GM12878 (cell line): ENCODE data around the gene STX19. TPM values are rescaled to one million over a fixed set of nuclear protein-coding genes. Genes with fewer than 3 reads are reported as not detected.
A peak's percentile ranks its signal among the peaks of the same experiment; 100 is the strongest.

Source experiments
- ATAC-seq: fragments of 200-7000 bp; cut with Tn5 transposase; 3 replicates; pipeline ENCODE4 v1.9.1; 2020; ENCODE audit warnings: mild to moderate bottlenecking, moderate library complexity
- BruUV-seq: library from RNA; stranded (reverse); fragments of 400-500 nt; replicated peaks from 2 replicates; lab custom pipeline; 2021; lab: Mats Ljungman, UMichigan
- CTCF ChIA-PET: fragments of 300-600 bp; sonication (Branson Sonifier 250); formaldehyde crosslinking; extraction: SDS; loops from one replicate; lab custom pipeline; 2021; ENCODE audit warnings: inconsistent platforms; lab: Yijun Ruan, JAX
- POLR2A ChIA-PET: fragments of 350-600 bp; formaldehyde crosslinking; extraction: SDS; loops from one replicate; lab custom pipeline; 2021; ENCODE audit warnings: inconsistent platforms; lab: Charles Lee
- RAD21 ChIA-PET: fragments of 300-600 bp; sonication (Branson Sonifier 250); formaldehyde crosslinking; loops from one replicate; lab custom pipeline; 2023; ENCODE audit warnings: antibody characterized with exemption; ENCODE audit not compliant: unreplicated experiment; lab: Charles Lee
- SMC1A ChIA-PET: fragments of 300-600 bp; sonication (Branson Sonifier 250); formaldehyde crosslinking; loops from one replicate; lab custom pipeline; 2023; ENCODE audit not compliant: unreplicated experiment, uncharacterized antibody; lab: Charles Lee
- DNase-seq: peaks from one replicate; pipeline ENCODE4 v3.0.0-alpha.2; 2011; ENCODE audit warnings: low read depth, low spot score
- FAIRE-seq: peaks from 3 replicates; lab custom pipeline; 2011; peaks lifted over from hg19 to GRCh38; lab: Jason Lieb, UNC
- H2AFZ ChIP-seq: 2 replicates; pipeline ENCODE4 v1.6.0; 2011; ENCODE audit warnings: low read depth, low read length, control low read depth; ENCODE audit not compliant: control insufficient read depth
- H3K27ac ChIP-seq: 2 replicates; pipeline ENCODE4 v1.5.1; 2011; ENCODE audit warnings: control low read depth; ENCODE audit not compliant: control insufficient read depth, insufficient read depth
- H3K27me3 ChIP-seq, 2 experiments: replicated peaks in 1 of 2; 2 replicates each; pipeline versions ENCODE4 v1.6.0 to v1.6.1; 2011; ENCODE audit warnings: low read length in 1 of 2; ENCODE audit not compliant: control insufficient read depth in 2 of 2, insufficient read depth in 2 of 2
- H3K36me3 ChIP-seq, 2 experiments: 2 replicates each; pipeline ENCODE4 v1.5.1; 2011; ENCODE audit warnings: low read length in 1 of 2; ENCODE audit not compliant: control insufficient read depth in 2 of 2, insufficient read depth in 2 of 2
- H3K4me1 ChIP-seq: 2 replicates; pipeline ENCODE4 v1.6.1; 2011; ENCODE audit warnings: mild to moderate bottlenecking, low read length, moderate library complexity, mixed read lengths; ENCODE audit not compliant: control insufficient read depth, insufficient read depth
- H3K4me2 ChIP-seq: 2 replicates; pipeline ENCODE4 v1.6.0; 2011; ENCODE audit warnings: control low read depth; ENCODE audit not compliant: control insufficient read depth, insufficient read depth
- H3K4me3 ChIP-seq: fragments of 200-600 bp; sonication (generic); 2 replicates; pipeline ENCODE4 v1.5.1; 2016
- H3K79me2 ChIP-seq: 2 replicates; pipeline ENCODE4 v1.6.0; 2011; ENCODE audit warnings: low read length; ENCODE audit not compliant: control insufficient read depth, insufficient read depth
- H3K9ac ChIP-seq: 2 replicates; pipeline ENCODE4 v1.8.0; 2011; ENCODE audit warnings: low read length, control low read depth, mixed read lengths; ENCODE audit not compliant: control insufficient read depth, insufficient read depth
- H3K9me3 ChIP-seq: replicated peaks from 3 replicates; pipeline ENCODE4 v1.5.1; 2011; ENCODE audit warnings: mild to moderate bottlenecking, low read length; ENCODE audit not compliant: control insufficient read depth, insufficient read depth
- H4K20me1 ChIP-seq: 2 replicates; pipeline ENCODE4 v1.6.0; 2011; ENCODE audit not compliant: control insufficient read depth, insufficient read depth
- CBX3 ChIP-seq: fragments of 200-600 bp; sonication (generic); IDR thresholded peaks from 2 replicates; pipeline ENCODE4 v1.6.1; 2016; ENCODE audit warnings: low read depth, borderline replicate concordance
- IRF4 ChIP-seq: IDR thresholded peaks from 2 replicates; pipeline ENCODE4 v1.6.1; 2011; ENCODE audit warnings: low read depth, low read length
- KDM1A ChIP-seq: fragments of 200-600 bp; sonication (generic); IDR thresholded peaks from 2 replicates; pipeline ENCODE4 v1.6.1; 2016; ENCODE audit warnings: borderline replicate concordance
- RAD21 ChIP-seq: IDR thresholded peaks from 2 replicates; pipeline ENCODE4 v1.6.1; 2011; ENCODE audit warnings: mild to moderate bottlenecking, low read depth, low read length, moderate library complexity; ENCODE audit not compliant: insufficient read depth
- RELB ChIP-seq: fragments of 450-650 bp; IDR thresholded peaks from 2 replicates; pipeline ENCODE4 v1.6.1; 2017; ENCODE audit warnings: low read depth, mild to moderate bottlenecking, moderate library complexity
- RUNX3 ChIP-seq: IDR thresholded peaks from 2 replicates; pipeline ENCODE4 v1.6.1; 2012; ENCODE audit warnings: low read length, inconsistent platforms
- SIN3A ChIP-seq: IDR thresholded peaks from 2 replicates; pipeline ENCODE4 v1.6.1; 2012; ENCODE audit warnings: low read depth, low read length, improper control_type of control experiment
- SKIL ChIP-seq: fragments of 450-650 bp; IDR thresholded peaks from 2 replicates; pipeline ENCODE4 v1.6.1; 2017; ENCODE audit warnings: mild to moderate bottlenecking, low read depth, inconsistent platforms; ENCODE audit not compliant: poor library complexity, severe bottlenecking
- SMAD1 ChIP-seq: fragments of 450-650 bp; IDR thresholded peaks from 2 replicates; pipeline ENCODE4 v1.6.1; 2018; ENCODE audit warnings: mild to moderate bottlenecking, low read depth; ENCODE audit not compliant: partially characterized antibody
- SMARCA5 ChIP-seq: fragments of 450-650 bp; IDR thresholded peaks from 2 replicates; pipeline ENCODE4 v1.6.1; 2017; ENCODE audit warnings: mild to moderate bottlenecking
- SMC3 ChIP-seq: IDR thresholded peaks from 2 replicates; pipeline ENCODE4 v1.6.1; 2011; ENCODE audit warnings: low read length, improper control_type of control experiment, borderline replicate concordance
- YY1 ChIP-seq: IDR thresholded peaks from 2 replicates; pipeline ENCODE4 v1.6.1; 2011; ENCODE audit warnings: low read depth, mild to moderate bottlenecking, low read length
- ZBTB33 ChIP-seq: fragments of 450-650 bp; IDR thresholded peaks from 2 replicates; pipeline ENCODE4 v1.6.1; 2017; ENCODE audit warnings: mild to moderate bottlenecking
- ZNF622 ChIP-seq: fragments of 450-650 bp; IDR thresholded peaks from 2 replicates; pipeline ENCODE4 v1.6.1; 2017; ENCODE audit warnings: mild to moderate bottlenecking, inconsistent platforms
- WGBS: methylation state at CpG from one replicate; pipeline ENCODE4 v1.1.6; 2016; ENCODE audit warnings: low lambda C conversion rate; ENCODE audit not compliant: insufficient replicate concordance, insufficient coverage; ENCODE audit errors: missing lambda C conversion rate; 5-methylcytosine and 5-hydroxymethylcytosine counted together
- in situ Hi-C: fragments of 300-500 bp; cut with MboI; formaldehyde crosslinking; loops from 9 replicates; pipeline ENCODE4 v1.14.3; 2018; ENCODE audit warnings: mixed read lengths
- intact Hi-C: fragments of 100-400 bp; cut with micrococcal nuclease; formaldehyde crosslinking; loops from one replicate; pipeline ENCODE4 v1.14.2; 2022; ENCODE audit not compliant: unreplicated experiment
- polyA plus RNA-seq, 11 experiments: library from polyadenylated mRNA; depleted of rRNA in 4 of 11; unstranded in 6 of 11; stranded (reverse) in 5 of 11; fragments of >200 nt; fragmentation: Nextera tagmentation in 4 of 11; fragmentation: Illumina TruSeq in 1 of 11; extraction: Ambion mirVana in 4 of 11; extraction: Trizol in 1 of 11; gene quantifications; 1 replicate in 1 of 11; 2 replicates in 10 of 11; pipeline versions ENCODE4 v1.2.1 to v1.2.3, GENCODE V29; 2011 to 2016; ENCODE audit warnings: inconsistent platforms in 2 of 11, missing spikeins in 2 of 11, low read depth in 1 of 11
- total RNA-seq, 4 experiments: library from RNA; depleted of rRNA in 3 of 4; stranded (reverse); fragments of >200 nt in 3 of 4; fragmentation: Illumina TruSeq in 1 of 4; extraction: Trizol in 1 of 4; gene quantifications; 2 replicates each; pipeline versions ENCODE4 v1.2.1 to v1.2.3, GENCODE V29; 2013 to 2021
- TF ChIP-seq, protein P1 (sequence below), 3 experiments: IDR thresholded peaks in 2 of 3; conservative IDR thresholded peaks in 1 of 3; 2 replicates each; pipeline ENCODE4 v1.5.1; 2011; ENCODE audit warnings: low read depth in 3 of 3, low read length in 3 of 3, mild to moderate bottlenecking in 3 of 3, control low read depth in 2 of 3, moderate library complexity in 2 of 3, inconsistent platforms in 1 of 3, mixed read lengths in 1 of 3; ENCODE audit not compliant: control insufficient read depth in 2 of 3, insufficient read depth in 1 of 3; ENCODE audit errors: extremely low read depth in 1 of 3

The STX19 gene
- total and polyA plus RNA-seq, 10 of the 15 experiments (the other 5 are each of a cell fraction or from before 2014, with no cell fraction given) = 0.10 to 0.14 (median 0.11) TPM; not detected in 7

DNA sequence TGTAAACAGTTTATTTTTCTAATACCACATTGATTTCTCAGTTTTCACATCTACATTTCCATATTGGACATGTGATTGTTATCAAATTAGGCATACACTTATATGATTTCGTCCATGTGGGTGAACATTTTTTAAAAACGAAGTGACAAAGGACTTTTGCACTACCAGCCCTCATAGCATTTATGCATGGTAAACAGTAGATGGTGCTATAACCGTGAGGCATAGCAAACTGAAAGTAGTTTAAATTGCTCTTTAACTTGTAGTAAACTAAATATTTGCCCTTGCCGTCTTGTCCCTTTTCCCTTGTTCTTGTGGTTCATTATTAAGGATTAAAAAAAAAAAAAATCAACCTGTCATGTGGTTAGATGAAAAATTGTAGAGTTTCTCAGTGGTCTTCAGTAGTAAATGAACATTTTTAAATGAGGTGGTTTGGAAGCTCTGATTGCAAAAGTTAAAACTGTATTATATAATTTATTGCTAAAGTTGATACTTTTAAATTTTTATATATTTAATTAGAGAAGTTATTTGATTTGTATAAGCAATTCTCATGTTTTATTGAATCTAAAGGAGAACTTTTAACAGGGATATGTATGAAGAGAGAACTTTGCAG is 24.0 kb downstream of the STX19 start:
- peak overlapping the region; percentile 71 for H2AFZ ChIP-seq
- peak; percentile 87 for FAIRE-seq
- in situ Hi-C loops (no loop called here), intact Hi-C loops (loop anchor here (1.0 to 5.0 kb wide), 4 partner anchors 61 to 243 kb away; no protein-coding TSS in a partner anchor)
- SMC1A ChIA-PET = interaction anchor here (0.6 to 3.7 kb wide), 14 partner anchors 9 to 729 kb away, joined by 3 to 38 read pairs (median 4); partner anchors contain the start of genes DHFR2, NSUN3 and STX19
- no peak overlapping the region for H3K4me3 ChIP-seq
- no TSS peak for BruUV-seq
- no peaks in the 10 kb centered on the region for H4K20me1 ChIP-seq
- POLR2A ChIA-PET = interaction anchor here (1.0 kb wide), 1 partner anchor 65 kb away, joined by 4 read pairs; no protein-coding TSS in a partner anchor
- H3K4me2 ChIP-seq = peak overlapping the region; percentile 64; the same call in 1 of the 2 replicates
- H3K27ac ChIP-seq = no peak overlapping the region; the same call in 1 of the 2 replicates
- CTCF ChIA-PET = interaction anchor here (0.6 to 12.2 kb wide), 25 partner anchors 9 to 1952 kb away, joined by 3 to 164 read pairs (median 4); partner anchors contain the start of genes DHFR2, NSUN3 and STX19
- no peaks in the 10 kb centered on the region for H3K4me1 ChIP-seq
- peak; percentile 44 for DNase-seq
- no peaks in the 10 kb centered on the region for H3K27me3 ChIP-seq
- H3K36me3 ChIP-seq = no peaks in the 10 kb centered on the region; a peak in 1 of 4 replicates
- no peak overlapping the region for H3K9ac ChIP-seq
- H3K9me3 ChIP-seq = no peaks in the 10 kb centered on the region
- H3K79me2 ChIP-seq = no peaks in the 10 kb centered on the region
- RAD21 ChIA-PET = interaction anchor here (0.8 to 3.4 kb wide), 6 partner anchors 16 to 98 kb away, joined by 3 to 31 read pairs (median 9); partner anchors contain the start of genes DHFR2 and NSUN3
- 0% methylated on average over 4 of the region's 4 CpGs for WGBS
- ATAC-seq = peak; percentile 92
- TF ChIP-seq SKIL (peak; percentile 57), ZNF622 (no peak), YY1 (peak; percentile 15; the same call in 1 of the 2 replicates), CBX3 (no peak), IRF4 (0 out of 2 replicates have a peak, but pooled peaks have one; percentile 33), SMC3 (peak; percentile 79), SIN3A (no peak), SMARCA5 (peak; percentile 57; the same call in 1 of the 2 replicates), ZBTB33 (no peak), RUNX3 (peak; percentile 14; the same call in 1 of the 2 replicates), RAD21 (peak; percentile 95), SMAD1 (no peak), RELB (no peak), KDM1A (no peak)
- TF ChIP-seq, protein P1, sequence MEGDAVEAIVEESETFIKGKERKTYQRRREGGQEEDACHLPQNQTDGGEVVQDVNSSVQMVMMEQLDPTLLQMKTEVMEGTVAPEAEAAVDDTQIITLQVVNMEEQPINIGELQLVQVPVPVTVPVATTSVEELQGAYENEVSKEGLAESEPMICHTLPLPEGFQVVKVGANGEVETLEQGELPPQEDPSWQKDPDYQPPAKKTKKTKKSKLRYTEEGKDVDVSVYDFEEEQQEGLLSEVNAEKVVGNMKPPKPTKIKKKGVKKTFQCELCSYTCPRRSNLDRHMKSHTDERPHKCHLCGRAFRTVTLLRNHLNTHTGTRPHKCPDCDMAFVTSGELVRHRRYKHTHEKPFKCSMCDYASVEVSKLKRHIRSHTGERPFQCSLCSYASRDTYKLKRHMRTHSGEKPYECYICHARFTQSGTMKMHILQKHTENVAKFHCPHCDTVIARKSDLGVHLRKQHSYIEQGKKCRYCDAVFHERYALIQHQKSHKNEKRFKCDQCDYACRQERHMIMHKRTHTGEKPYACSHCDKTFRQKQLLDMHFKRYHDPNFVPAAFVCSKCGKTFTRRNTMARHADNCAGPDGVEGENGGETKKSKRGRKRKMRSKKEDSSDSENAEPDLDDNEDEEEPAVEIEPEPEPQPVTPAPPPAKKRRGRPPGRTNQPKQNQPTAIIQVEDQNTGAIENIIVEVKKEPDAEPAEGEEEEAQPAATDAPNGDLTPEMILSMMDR (IDR thresholded peaks at IDR 0.05 in 2 of 3, conservative IDR thresholded peaks at IDR 0.05 in 1 of 3; ENCODE audit: control insufficient read depth in 2 of 3, extremely low read depth in 1 of 3, insufficient read depth in 1 of 3, low read depth in 3 of 3, low read length in 3 of 3) = peak; percentile 78 to 90 (median 84)
